ENCODE data around the gene PRKG1.

DNA sequence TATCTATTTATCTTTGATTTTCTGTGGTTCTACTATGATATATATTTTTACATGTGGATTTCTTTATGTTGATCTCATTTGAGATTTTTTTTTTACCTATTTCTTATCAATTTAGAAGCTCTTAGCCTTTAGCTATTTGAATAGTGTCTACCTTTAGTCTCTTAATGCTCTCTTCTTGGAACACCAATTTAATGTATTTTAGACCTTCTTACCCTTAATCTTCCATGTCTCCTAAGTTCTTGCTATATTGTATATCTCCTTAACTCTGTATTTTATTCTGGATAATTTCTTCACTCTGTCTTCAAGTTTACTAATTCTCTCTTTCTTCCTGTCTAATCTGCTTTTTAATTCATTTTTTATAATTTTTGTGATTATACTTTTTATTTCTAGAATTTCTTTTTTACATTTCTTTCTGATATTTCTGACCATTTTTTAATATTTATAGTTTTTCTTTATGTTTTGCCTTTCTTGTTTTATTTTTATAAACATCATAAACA, 597.8 kb downstream of the PRKG1 start:
- no peak for TF ChIP-seq POLR2A (IDR thresholded peaks at IDR 0.05)
- TF ChIP-seq, protein P1, sequence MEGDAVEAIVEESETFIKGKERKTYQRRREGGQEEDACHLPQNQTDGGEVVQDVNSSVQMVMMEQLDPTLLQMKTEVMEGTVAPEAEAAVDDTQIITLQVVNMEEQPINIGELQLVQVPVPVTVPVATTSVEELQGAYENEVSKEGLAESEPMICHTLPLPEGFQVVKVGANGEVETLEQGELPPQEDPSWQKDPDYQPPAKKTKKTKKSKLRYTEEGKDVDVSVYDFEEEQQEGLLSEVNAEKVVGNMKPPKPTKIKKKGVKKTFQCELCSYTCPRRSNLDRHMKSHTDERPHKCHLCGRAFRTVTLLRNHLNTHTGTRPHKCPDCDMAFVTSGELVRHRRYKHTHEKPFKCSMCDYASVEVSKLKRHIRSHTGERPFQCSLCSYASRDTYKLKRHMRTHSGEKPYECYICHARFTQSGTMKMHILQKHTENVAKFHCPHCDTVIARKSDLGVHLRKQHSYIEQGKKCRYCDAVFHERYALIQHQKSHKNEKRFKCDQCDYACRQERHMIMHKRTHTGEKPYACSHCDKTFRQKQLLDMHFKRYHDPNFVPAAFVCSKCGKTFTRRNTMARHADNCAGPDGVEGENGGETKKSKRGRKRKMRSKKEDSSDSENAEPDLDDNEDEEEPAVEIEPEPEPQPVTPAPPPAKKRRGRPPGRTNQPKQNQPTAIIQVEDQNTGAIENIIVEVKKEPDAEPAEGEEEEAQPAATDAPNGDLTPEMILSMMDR (IDR thresholded peaks at IDR 0.05) = no peak
